Muscle layer of colon (tissue), 2 donors: Measurements from ENCODE around the gene MAN2A2.
"Not testable (repeated sequence)": the region's sequence is repeated elsewhere in the genome, so short reads cannot be mapped to it uniquely, and the experiment has no call there.

ENCODE experiments used
- H3K27ac ChIP-seq: one replicate; pipeline ENCODE4 v1.7.0; 2013; ENCODE audit warnings: low read depth, mild to moderate bottlenecking, low read length, moderate library complexity
- H3K27me3 ChIP-seq, 2 donors: one replicate each; pipeline ENCODE4 v1.7.0; 2013; ENCODE audit warnings: low read length in 2 of 2, mild to moderate bottlenecking in 2 of 2; ENCODE audit not compliant: insufficient read depth in 2 of 2, control insufficient read depth in 1 of 2
- H3K36me3 ChIP-seq: one replicate; pipeline ENCODE4 v1.7.0; 2013; ENCODE audit warnings: mild to moderate bottlenecking, low read length; ENCODE audit not compliant: insufficient read depth
- H3K4me1 ChIP-seq: one replicate; pipeline ENCODE4 v1.7.0; 2013; ENCODE audit warnings: mild to moderate bottlenecking, low read length; ENCODE audit not compliant: insufficient read depth
- H3K4me3 ChIP-seq, 2 donors: one replicate each; pipeline ENCODE4 v1.7.0; 2013; ENCODE audit warnings: low read length in 2 of 2, low read depth in 1 of 2, mild to moderate bottlenecking in 1 of 2, moderate library complexity in 1 of 2
- H3K9ac ChIP-seq: one replicate; pipeline ENCODE4 v1.7.0; 2013; ENCODE audit warnings: low read length
- H3K9me3 ChIP-seq: one replicate; pipeline ENCODE4 v1.7.0; 2013; ENCODE audit warnings: mild to moderate bottlenecking, low read length
- donor health status: abdominal sarcoma.
- donor health status: Adenocarcinoma of cecum.

Gene MAN2A2

GRCh38 chr15:90872486-90873184 lies 30.5 kb upstream of the MAN2A2 start:
- peaks cover 15% of the 10 kb centered on the region for H3K36me3 ChIP-seq
- peak overlapping the region; percentile 60 to 63 for H3K4me3 ChIP-seq
- peak overlapping the region; percentile 66 for H3K27ac ChIP-seq
- H3K9ac ChIP-seq: peak overlapping the region; percentile 37
- H3K27me3 ChIP-seq: no peaks in the 10 kb centered on the region
- H3K4me1 ChIP-seq: peaks cover 30% of the 10 kb centered on the region
- H3K9me3 ChIP-seq: no peaks in the 10 kb centered on the region

GRCh38 chr15:90873488-90873997 lies 29.6 kb upstream of the MAN2A2 start:
- Histone ChIP-seq H3K27me3 (no peaks in the 10 kb centered on the region), H3K4me1 (peaks cover 30% of the 10 kb centered on the region), H3K27ac (no peak overlapping the region), H3K9ac (no peak overlapping the region), H3K9me3 (no peaks in the 10 kb centered on the region), H3K4me3 (no peak overlapping the region), H3K36me3 (peaks cover 24% of the 10 kb centered on the region)

GRCh38 chr15:90873998-90874605 lies 29.0 kb upstream of the MAN2A2 start:
- Histone ChIP-seq H3K9ac (no peak overlapping the region), H3K4me1 (peaks cover 28% of the 10 kb centered on the region), H3K4me3 (no peak overlapping the region), H3K27ac (no peak overlapping the region), H3K9me3 (no peaks in the 10 kb centered on the region), H3K36me3 (peaks cover 30% of the 10 kb centered on the region), H3K27me3 (no peaks in the 10 kb centered on the region)

- H3K4me1 ChIP-seq: peaks cover 20% of the 10 kb centered on the region
- H3K4me3 ChIP-seq, H3K9ac ChIP-seq, H3K27me3 ChIP-seq, H3K9me3 ChIP-seq, H3K27ac ChIP-seq: not testable (repeated sequence)
- peaks cover 38% of the 10 kb centered on the region for H3K36me3 ChIP-seq
These were observed 28.1 kb upstream of the MAN2A2 start for GRCh38 chr15:90874986-90875385.

- no peak overlapping the region for H3K9ac ChIP-seq
- H3K27ac ChIP-seq: no peak overlapping the region
- H3K27me3 ChIP-seq: no peaks in the 10 kb centered on the region
- no peaks in the 10 kb centered on the region for H3K9me3 ChIP-seq
- H3K36me3 ChIP-seq: peaks cover 43% of the 10 kb centered on the region
- no peak overlapping the region for H3K4me3 ChIP-seq
- H3K4me1 ChIP-seq: peaks cover 15% of the 10 kb centered on the region
These were observed 27.5 kb upstream of the MAN2A2 start for GRCh38 chr15:90875549-90875981.

- Histone ChIP-seq H3K9me3 (no peaks in the 10 kb centered on the region), H3K4me3 (no peak overlapping the region), H3K27me3 (no peaks in the 10 kb centered on the region), H3K4me1 (peaks cover 13% of the 10 kb centered on the region), H3K27ac (no peak overlapping the region), H3K36me3 (peaks cover 48% of the 10 kb centered on the region), H3K9ac (no peak overlapping the region)
These were observed 27.1 kb upstream of the MAN2A2 start for GRCh38 chr15:90876046-90876445.

GRCh38 chr15:90876512-90877170 lies 26.5 kb upstream of the MAN2A2 start:
- Histone ChIP-seq H3K9me3 (no peaks in the 10 kb centered on the region), H3K4me3 (no peak overlapping the region), H3K27ac (no peak overlapping the region), H3K36me3 (peaks cover 48% of the 10 kb centered on the region), H3K9ac (no peak overlapping the region), H3K27me3 (no peaks in the 10 kb centered on the region), H3K4me1 (peaks cover 13% of the 10 kb centered on the region)

GRCh38 chr15:90877315-90877714 lies 25.8 kb upstream of the MAN2A2 start:
- H3K27me3 ChIP-seq: no peaks in the 10 kb centered on the region
- H3K9ac ChIP-seq: no peak overlapping the region
- H3K9me3 ChIP-seq: no peaks in the 10 kb centered on the region
- H3K27ac ChIP-seq: no peak overlapping the region
- H3K36me3 ChIP-seq: peaks cover 48% of the 10 kb centered on the region
- peaks cover 11% of the 10 kb centered on the region for H3K4me1 ChIP-seq
- H3K4me3 ChIP-seq: no peak overlapping the region

GRCh38 chr15:90877996-90878395 lies 25.1 kb upstream of the MAN2A2 start:
- Histone ChIP-seq H3K9ac (no peak overlapping the region), H3K36me3 (peaks cover 48% of the 10 kb centered on the region), H3K27ac (no peak overlapping the region)

GRCh38 chr15:90878660-90879059 lies 24.4 kb upstream of the MAN2A2 start:
- Histone ChIP-seq H3K36me3 (peaks cover 48% of the 10 kb centered on the region), H3K27me3 (no peaks in the 10 kb centered on the region), H3K9ac (no peak overlapping the region), H3K4me3 (no peak overlapping the region), H3K27ac (no peak overlapping the region), H3K4me1 (peaks cover 8% of the 10 kb centered on the region), H3K9me3 (no peaks in the 10 kb centered on the region)

More at GRCh38 chr15:90877996-90878395, 25.1 kb upstream of the MAN2A2 start:
- H3K27me3 ChIP-seq: no peaks in the 10 kb centered on the region
- no peaks in the 10 kb centered on the region for H3K9me3 ChIP-seq
- peaks cover 5% of the 10 kb centered on the region for H3K4me1 ChIP-seq
- H3K4me3 ChIP-seq: no peak overlapping the region

- no peak overlapping the region for H3K4me3 ChIP-seq
- H3K27me3 ChIP-seq: no peaks in the 10 kb centered on the region
- H3K27ac ChIP-seq: no peak overlapping the region
- peaks cover 48% of the 10 kb centered on the region for H3K36me3 ChIP-seq
- H3K4me1 ChIP-seq: peaks cover 15% of the 10 kb centered on the region
- no peak overlapping the region for H3K9ac ChIP-seq
- H3K9me3 ChIP-seq: no peaks in the 10 kb centered on the region
These were observed 23.3 kb upstream of the MAN2A2 start for GRCh38 chr15:90879730-90880366.
